ENCODE results near the gene SLC25A22. TPM values are rescaled to one million over a fixed set of nuclear protein-coding genes. Genes with fewer than 3 reads are reported as not detected.

Gene SLC25A22
- total RNA-seq, 2 experiments from 2014 or later: 9.1 to 11.1 TPM

- Mint-ChIP-seq H3K27ac (no peak overlapping the region), H3K27me3 (peaks cover 44% of the 10 kb centered on the region), H3K9me3 (no peaks in the 10 kb centered on the region), H3K4me3 (peak overlapping the region; percentile 63), H3K36me3 (ENCODE audit: low read depth) (peaks cover 19% of the 10 kb centered on the region), H3K4me1 (ENCODE audit: low read depth) (peaks cover 28% of the 10 kb centered on the region)
- ATAC-seq (ENCODE audit: poor library complexity) (peak; percentile 2), DNase-seq (peak in 1 of 14 experiments; percentile 8)
- CTCF ChIA-PET: no interaction called here
- intact Hi-C loops (cut with DNase I, micrococcal nuclease): no loop called here
- H3K27me3 ChIP-seq (ENCODE audit: control insufficient read depth in 1 of 2, insufficient read depth in 2 of 2, low read length in 2 of 2): peaks cover 45 to 54% of the 10 kb centered on the region in 2 experiments
- peaks cover 61% of the 10 kb centered on the region for H3K4me1 ChIP-seq (ENCODE audit: insufficient read depth, low read length)
- no peak overlapping the region for H3K27ac ChIP-seq (ENCODE audit: low read depth in 1 of 2, low read length in 2 of 2)
- TF ChIP-seq CTCF (IDR thresholded peaks at IDR 0.05): no peak
- peaks cover 0 to 39% of the 10 kb centered on the region in 2 experiments for H3K9me3 ChIP-seq (ENCODE audit: control insufficient read depth in 1 of 2, insufficient read depth in 1 of 2, low read length in 2 of 2)
- POLR2A ChIA-PET: interaction anchor here (8.3 to 10.0 kb wide), 2 partner anchors 7 to 15 kb away, joined by 71 to 115 read pairs; partner anchors contain the start of genes PNPLA2, POLR2L and TSPAN4
- H3K36me3 ChIP-seq (ENCODE audit: insufficient read depth, low read length): peaks cover 20% of the 10 kb centered on the region
- H3K4me3 ChIP-seq (ENCODE audit: low read length): peak overlapping the region; percentile 44
Measured at GRCh38 chr11:827146-827896, 29.2 kb upstream of the SLC25A22 start.

GRCh38 chr11:826836-827145, 28.7 kb upstream of the SLC25A22 start:
- H3K27ac Mint-ChIP-seq: no peak overlapping the region
- peaks cover 39% of the 10 kb centered on the region for H3K27me3 Mint-ChIP-seq
- no peak for DNase-seq
- POLR2A ChIA-PET: interaction anchor here (10.0 kb wide), 1 partner anchor 16 kb away, joined by 71 read pairs; the partner anchor contains the start of genes POLR2L and TSPAN4
- peaks cover 45 to 49% of the 10 kb centered on the region in 2 experiments for H3K27me3 ChIP-seq (ENCODE audit: control insufficient read depth in 1 of 2, insufficient read depth in 2 of 2, low read length in 2 of 2)
- peak overlapping the region; percentile 73 for H3K4me3 Mint-ChIP-seq
- peaks cover 0 to 34% of the 10 kb centered on the region in 2 experiments for H3K9me3 ChIP-seq (ENCODE audit: control insufficient read depth in 1 of 2, insufficient read depth in 1 of 2, low read length in 2 of 2)
- peaks cover 60% of the 10 kb centered on the region for H3K4me1 ChIP-seq (ENCODE audit: insufficient read depth, low read length)
- H3K9me3 Mint-ChIP-seq: no peaks in the 10 kb centered on the region
- TF ChIP-seq CTCF (IDR thresholded peaks at IDR 0.05): no peak
- H3K36me3 ChIP-seq (ENCODE audit: insufficient read depth, low read length): peaks cover 25% of the 10 kb centered on the region
- no peak overlapping the region for H3K27ac ChIP-seq (ENCODE audit: low read depth in 1 of 2, low read length in 2 of 2)
- H3K36me3 Mint-ChIP-seq (ENCODE audit: low read depth): peaks cover 25% of the 10 kb centered on the region
- peak; percentile 5 for ATAC-seq (ENCODE audit: poor library complexity)
- peak overlapping the region; percentile 44 for H3K4me3 ChIP-seq (ENCODE audit: low read length)
- H3K4me1 Mint-ChIP-seq (ENCODE audit: low read depth): peaks cover 26% of the 10 kb centered on the region
- CTCF ChIA-PET: no interaction called here
- intact Hi-C loops (cut with DNase I, micrococcal nuclease): no loop called here

- Histone ChIP-seq H3K4me1 (ENCODE audit: insufficient read depth, low read length) (peaks cover 60% of the 10 kb centered on the region), H3K36me3 (ENCODE audit: insufficient read depth, low read length) (peaks cover 31% of the 10 kb centered on the region), H3K9me3 (ENCODE audit: control insufficient read depth in 1 of 2, insufficient read depth in 1 of 2, low read length in 2 of 2) (peaks cover 0 to 33% of the 10 kb centered on the region in 2 experiments), H3K27ac (ENCODE audit: low read depth in 1 of 2, low read length in 2 of 2) (no peak overlapping the region), H3K27me3 (ENCODE audit: control insufficient read depth in 1 of 2, insufficient read depth in 2 of 2, low read length in 2 of 2) (peaks cover 40 to 44% of the 10 kb centered on the region in 2 experiments), H3K4me3 (ENCODE audit: low read length) (no peak overlapping the region)
- H3K4me3 Mint-ChIP-seq: peak overlapping the region; percentile 73
- ChIA-PET CTCF (no interaction called here), POLR2A (interaction anchor here (10.0 kb wide), 1 partner anchor 16 kb away, joined by 71 read pairs; the partner anchor contains the start of genes POLR2L and TSPAN4)
- no peak for ATAC-seq (ENCODE audit: poor library complexity)
- peaks cover 22% of the 10 kb centered on the region for H3K4me1 Mint-ChIP-seq (ENCODE audit: low read depth)
- intact Hi-C loops (cut with DNase I, micrococcal nuclease): no loop called here
- peaks cover 28% of the 10 kb centered on the region for H3K36me3 Mint-ChIP-seq (ENCODE audit: low read depth)
- no peak for DNase-seq
- no peak for TF ChIP-seq CTCF (IDR thresholded peaks at IDR 0.05)
- H3K27ac Mint-ChIP-seq: no peak overlapping the region
- peaks cover 36% of the 10 kb centered on the region for H3K27me3 Mint-ChIP-seq
- no peaks in the 10 kb centered on the region for H3K9me3 Mint-ChIP-seq
Measured at GRCh38 chr11:826227-826621, 28.1 kb upstream of the SLC25A22 start.
